ENCODE data around the gene GATA1.

The GATA1 gene

DNA sequence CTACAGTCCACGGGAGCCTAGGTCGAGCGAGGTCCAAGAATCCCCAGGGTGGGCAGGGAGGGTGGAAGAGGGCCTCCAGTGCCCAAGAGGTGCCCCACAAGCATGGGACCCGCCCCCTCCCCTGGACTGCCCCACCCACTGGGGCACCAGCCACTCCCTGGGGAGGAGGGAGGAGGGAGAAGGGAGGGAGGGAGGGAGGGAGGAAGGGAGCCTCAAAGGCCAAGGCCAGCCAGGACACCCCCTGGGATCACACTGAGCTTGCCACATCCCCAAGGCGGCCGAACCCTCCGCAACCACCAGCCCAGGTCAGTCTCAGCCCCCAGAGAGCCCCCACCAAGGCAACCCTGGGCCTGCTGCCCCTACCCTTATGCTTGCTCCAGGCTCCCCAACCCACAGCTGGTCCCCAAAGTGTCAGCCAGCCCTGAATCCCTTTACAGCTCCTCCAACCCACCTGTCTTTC lies at the start of gene GATA1:
Gene GATA1, plus strand, starts transcription at position 250 of the 460 bp plus-strand sequence. CDS start 4,520 bp downstream, outside the sequence.
- DNase-seq (ENCODE audit: extremely low read depth in 1 of 2, low read depth in 1 of 2) = no peak

- no peak for DNase-seq (ENCODE audit: extremely low read depth in 1 of 2, low read depth in 1 of 2)
Measured at GRCh38 chrX:48736878-48737212, 49.5 kb upstream of the GATA1 start.

DNA sequence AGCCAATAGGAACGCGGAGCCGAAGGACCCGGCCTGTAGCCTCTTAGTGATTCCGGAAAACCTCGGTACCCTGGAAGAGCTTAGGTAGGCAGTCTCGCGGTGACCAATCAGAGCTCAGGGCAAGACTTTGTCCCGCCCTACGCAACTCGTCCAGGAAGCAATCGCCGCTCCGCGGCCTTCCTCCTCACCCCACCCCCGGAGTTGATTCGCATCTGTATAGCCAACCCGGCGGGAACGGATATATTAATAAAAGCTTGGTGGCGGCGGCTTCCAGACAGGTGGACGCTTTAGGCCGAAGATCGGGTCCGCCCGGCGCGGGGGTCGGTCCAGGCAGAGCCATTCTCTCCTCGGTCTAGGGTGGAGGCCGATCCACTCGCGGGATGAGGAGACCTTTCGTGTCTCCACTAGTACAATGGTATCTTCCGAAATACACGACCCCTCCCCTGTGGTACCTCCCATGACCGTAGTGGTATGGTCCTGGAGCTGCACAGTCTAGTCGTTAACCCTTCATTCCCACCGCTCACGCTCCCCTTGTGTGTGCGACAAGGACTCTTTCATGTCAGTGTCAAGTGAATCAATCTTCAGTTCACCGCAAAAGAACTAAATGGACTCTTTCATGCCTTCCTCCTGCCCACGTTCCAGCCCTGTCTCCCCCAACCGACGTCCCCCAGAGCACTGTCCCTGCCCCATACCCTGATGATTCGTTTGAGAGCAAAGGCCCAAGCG lies 49.0 kb upstream of the GATA1 start:
- peak; percentile 63 to 65 for DNase-seq (ENCODE audit: extremely low read depth in 1 of 2, low read depth in 1 of 2)

- DNase-seq (ENCODE audit: extremely low read depth in 1 of 2, low read depth in 1 of 2) = no peak
Measured at GRCh38 chrX:48737940-48738339, 48.5 kb upstream of the GATA1 start.

DNA sequence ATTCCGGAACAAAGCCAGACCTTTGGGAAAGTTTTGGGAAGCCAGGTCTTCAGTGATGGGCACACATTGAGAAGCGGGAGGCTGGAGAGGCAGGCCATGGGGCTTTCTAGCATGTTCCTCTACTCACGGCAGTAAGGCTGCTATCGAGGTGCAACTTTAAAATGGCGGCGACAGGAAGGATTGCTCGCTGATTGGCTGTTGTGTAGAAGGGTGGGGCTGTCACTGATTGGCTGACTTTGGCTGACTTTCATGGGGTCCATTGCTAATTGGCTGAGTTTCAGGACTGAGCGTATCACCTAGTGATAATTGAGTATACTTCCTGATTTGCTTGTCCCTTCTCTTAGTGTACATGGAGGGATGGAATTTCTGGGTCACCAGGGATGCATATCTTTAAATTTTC lies 44.6 kb upstream of the GATA1 start:
- no peak for DNase-seq (ENCODE audit: extremely low read depth in 1 of 2, low read depth in 1 of 2)

GRCh38 chrX:48745222-48745621 lies 41.2 kb upstream of the GATA1 start:
- DNase-seq (ENCODE audit: extremely low read depth in 1 of 2, low read depth in 1 of 2) = no peak

GRCh38 chrX:48747415-48748016 lies 38.9 kb upstream of the GATA1 start:
- no peak for DNase-seq (ENCODE audit: extremely low read depth in 1 of 2, low read depth in 1 of 2)

DNA sequence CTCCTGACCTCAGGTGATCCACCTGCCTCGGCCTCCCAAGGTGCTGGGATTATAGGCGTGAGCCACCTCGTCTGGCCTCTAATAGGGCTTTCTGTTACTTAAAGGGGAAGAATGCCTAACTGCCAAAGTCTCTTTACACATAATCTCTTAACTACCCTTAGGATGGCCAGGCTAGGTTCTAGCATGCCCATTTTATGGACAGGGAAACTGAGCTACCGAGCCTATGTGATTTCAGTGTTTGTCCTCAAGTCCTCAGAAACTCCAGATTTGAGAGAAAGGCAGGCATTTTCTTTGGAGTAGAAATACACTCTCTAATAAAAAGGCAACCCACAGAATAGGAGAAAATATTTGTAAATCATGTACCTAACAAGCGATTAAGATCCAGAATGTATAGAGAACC lies 37.2 kb upstream of the GATA1 start:
- DNase-seq (ENCODE audit: extremely low read depth in 1 of 2, low read depth in 1 of 2) = no peak

- no peak for DNase-seq (ENCODE audit: extremely low read depth in 1 of 2, low read depth in 1 of 2)
Measured at GRCh38 chrX:48751343-48751742, 35.0 kb upstream of the GATA1 start.

DNA sequence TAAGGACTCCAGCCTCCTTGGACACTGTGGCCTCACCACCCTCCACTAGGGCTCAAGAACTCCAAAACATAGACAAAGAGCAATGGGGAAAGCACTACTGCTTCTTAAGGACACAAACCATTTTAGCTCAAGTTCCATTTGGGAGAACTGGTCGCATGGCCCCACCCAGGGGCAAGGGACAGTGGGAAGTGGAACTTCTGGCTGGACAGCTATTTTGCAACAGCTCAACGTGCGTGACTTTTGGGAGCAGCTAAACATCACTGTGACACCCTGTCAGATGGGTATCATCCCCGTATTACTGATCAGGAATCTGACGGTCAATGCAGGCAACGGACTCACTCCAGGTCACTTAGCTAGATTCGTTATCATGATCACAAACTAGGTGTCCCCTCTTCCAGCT lies 33.9 kb upstream of the GATA1 start:
- DNase-seq (ENCODE audit: extremely low read depth in 1 of 2, low read depth in 1 of 2) = no peak

- no peak for DNase-seq (ENCODE audit: extremely low read depth in 1 of 2, low read depth in 1 of 2)
Measured at GRCh38 chrX:48753708-48754228, 32.6 kb upstream of the GATA1 start.

DNA sequence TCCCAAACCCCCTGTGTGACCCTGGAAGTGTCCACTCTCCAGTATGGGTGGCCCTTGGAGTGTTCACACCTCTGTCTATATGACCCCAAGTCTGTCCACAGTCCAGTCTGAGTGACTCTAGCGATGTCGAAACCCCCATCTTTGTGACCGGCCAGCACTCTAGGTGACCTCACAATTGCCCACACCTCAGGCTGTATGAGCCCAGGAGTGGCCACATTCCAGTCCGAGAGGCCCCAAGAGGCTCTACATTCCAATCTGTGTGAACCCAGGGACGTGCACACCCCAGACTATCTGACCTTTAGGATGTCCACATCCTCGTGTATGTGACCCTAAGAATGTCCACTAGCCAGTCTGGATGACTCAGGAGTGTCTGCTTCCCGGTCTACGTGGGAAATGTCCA lies 32.2 kb upstream of the GATA1 start:
- no peak for DNase-seq (ENCODE audit: extremely low read depth in 1 of 2, low read depth in 1 of 2)

DNA sequence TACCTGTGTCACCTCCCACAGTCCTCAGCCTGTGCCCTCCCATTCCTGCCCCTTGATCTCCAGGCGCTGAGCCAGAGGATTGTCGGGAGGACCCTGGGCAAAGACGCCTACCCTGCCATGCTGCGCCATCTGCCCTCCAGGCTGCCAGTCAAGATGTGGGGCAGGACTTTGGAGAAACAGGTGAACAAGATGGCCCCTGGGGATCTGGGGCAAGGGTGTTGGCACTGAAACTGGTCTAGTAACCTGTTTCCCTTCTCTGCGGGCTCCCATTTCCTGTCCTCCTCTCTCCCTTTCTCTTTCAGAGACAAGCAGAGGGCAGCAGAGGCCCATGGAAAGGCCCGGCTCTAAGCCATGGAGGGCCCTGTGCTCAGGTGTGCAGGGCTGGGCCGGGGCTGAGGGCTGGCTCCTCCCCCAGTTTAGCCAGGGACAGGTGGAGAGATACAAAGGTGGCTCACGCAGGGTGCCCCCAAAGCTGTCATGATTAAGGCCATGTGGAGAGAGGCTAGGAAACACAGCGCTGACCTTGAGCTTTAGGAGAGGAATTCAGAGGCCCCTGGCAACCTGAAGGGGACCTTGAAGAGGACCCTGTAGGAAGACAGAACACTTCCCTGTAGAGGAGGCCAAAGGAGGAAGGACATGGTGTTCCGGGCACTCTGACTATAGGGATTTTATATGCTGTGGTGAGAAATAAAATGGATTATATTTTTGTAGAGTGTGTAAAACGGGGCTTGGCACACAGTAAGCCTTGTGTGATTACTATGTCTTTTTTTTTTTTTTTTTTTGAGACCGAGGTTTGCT lies 24.5 kb upstream of the GATA1 start, which contains the start of gene GLOD5:
Gene GLOD5, plus strand, starts transcription at position 74 of the 798 bp plus-strand sequence. Its CDS starts 44 bp downstream, at position 118.
- no peak for DNase-seq (ENCODE audit: extremely low read depth in 1 of 2, low read depth in 1 of 2)

DNA sequence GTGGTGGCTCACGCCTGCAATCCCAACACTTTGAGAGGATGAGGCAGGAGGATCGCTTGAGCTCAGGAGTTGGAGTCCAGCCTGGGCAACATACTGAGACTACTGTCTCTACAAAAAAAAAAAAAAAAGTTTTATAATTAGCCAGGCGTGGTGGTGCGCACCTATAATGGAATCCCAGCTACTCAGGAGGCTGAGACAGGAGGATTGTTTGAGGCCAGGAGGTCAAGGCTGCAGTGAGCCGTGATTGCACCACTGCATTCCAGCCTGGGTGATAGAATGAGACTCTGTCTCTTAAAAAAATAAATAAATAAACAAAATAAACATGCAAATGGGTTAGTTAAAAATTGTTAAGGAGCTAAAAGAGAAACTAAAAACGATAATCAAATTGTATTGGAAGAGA lies 17.2 kb upstream of the GATA1 start:
- DNase-seq (ENCODE audit: extremely low read depth in 1 of 2, low read depth in 1 of 2) = no peak

DNA sequence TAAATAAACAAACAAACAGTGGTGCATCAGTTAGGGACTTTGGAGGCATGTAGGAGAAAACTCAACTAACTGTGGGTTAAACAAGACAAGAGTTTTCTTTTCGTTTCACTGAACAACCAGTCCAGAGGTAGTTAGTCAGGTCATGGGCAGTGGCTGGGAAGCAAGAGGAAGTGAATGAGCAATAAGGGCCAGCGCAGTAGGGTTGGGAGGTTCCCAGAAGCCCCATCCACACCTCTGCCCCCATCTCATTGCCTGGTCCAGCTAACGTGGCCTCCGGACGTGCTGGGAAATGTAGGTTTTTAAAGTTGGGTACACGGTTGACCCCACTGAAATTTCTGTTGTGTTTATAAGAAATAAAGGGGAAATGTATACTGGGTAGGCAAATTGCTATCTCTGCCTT lies 16.1 kb upstream of the GATA1 start:
- DNase-seq (ENCODE audit: extremely low read depth in 1 of 2, low read depth in 1 of 2) = no peak

DNA sequence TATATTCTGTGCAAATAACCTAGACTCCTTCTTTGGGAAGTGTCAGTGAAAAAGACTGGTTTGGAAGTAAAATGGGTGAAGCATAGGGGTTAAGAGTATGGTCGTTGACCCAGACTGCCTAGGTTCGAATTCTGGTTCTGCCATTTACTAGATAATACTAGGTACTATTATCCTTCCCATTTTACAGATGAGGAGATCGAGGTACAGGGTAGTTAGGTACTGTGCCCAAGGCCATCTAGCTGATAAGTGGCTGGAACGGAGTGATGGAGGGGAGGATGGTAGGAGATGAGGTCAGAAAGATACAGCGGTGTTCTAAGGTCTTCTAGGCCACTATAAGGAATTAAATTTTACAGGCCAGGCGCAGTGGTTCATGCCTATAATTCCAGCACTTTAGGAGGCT lies 13.8 kb upstream of the GATA1 start:
- DNase-seq (ENCODE audit: extremely low read depth in 1 of 2, low read depth in 1 of 2) = no peak

DNA sequence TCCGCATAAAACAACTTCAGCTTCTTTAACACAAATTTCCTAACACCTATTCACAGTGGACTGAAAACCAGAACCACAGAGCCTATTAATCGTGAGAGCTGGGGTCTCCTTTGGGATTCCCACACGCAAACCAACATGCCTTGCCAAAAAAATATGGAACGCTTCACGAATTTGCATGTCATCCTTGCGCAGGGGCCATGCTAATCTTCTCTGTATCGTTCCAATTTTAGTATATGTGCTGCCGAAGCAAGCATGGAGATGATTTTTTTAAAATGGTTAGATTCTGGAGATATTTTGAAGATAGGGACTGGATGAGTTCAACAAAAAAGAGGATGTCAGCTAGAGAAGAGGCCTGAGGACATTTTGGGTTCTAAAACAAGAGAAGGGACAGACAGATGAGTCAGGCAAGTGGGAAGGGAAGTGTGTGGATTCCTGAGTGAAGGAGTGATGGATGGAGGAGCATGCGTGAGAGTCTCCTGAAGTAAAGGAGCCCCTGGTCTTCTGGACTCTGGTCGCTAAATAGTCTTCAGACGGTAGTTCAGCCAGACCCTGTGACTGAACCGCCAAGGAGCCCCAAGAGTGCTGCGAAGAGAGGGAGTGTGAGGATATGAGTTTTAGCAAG lies 9.5 kb upstream of the GATA1 start:
- no peak for DNase-seq (ENCODE audit: extremely low read depth in 1 of 2, low read depth in 1 of 2)

- no peak for DNase-seq (ENCODE audit: extremely low read depth in 1 of 2, low read depth in 1 of 2)
Measured at GRCh38 chrX:48779399-48779798, 7.0 kb upstream of the GATA1 start.

- no peak for DNase-seq (ENCODE audit: extremely low read depth in 1 of 2, low read depth in 1 of 2)
Measured at GRCh38 chrX:48781705-48782104, 4.7 kb upstream of the GATA1 start.

DNA sequence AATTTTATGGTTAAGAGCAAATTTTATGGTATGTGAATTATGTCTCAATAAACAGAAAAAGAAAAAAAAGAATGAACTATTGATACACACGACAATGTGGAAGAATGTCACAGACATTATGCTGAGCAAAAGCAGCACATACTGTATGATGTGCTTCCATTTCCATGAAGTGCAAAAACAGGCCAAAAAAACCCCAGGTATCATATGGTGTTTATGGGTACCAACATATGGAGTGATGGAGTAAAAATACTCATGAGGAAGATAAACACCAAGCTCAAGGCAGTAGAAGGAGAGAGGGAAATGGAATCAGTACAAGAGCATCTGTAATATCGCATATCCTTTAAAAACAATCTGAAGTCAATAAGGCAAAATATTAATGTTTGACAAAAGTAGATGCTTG lies 4.2 kb upstream of the GATA1 start:
- DNase-seq (ENCODE audit: extremely low read depth in 1 of 2, low read depth in 1 of 2) = no peak

DNA sequence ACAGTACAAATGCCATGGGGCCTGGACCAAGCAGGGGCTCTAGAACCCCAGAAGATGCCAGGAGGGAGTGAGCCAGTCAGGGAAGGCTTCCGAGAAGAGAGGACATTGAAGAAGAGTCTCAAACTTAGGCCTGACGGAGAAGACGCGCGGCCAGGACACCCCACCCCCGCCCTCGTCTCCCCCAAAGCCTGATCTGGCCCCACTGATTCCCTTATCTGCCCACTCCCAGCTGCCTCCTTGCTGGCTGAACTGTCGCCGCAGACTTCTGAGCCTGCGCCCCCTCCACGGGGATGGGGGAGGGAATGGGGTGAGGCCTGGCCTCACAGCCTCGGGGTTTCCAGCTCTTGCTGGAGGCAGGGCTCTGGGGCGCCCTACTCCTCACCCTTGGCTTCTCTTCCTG lies 3.6 kb upstream of the GATA1 start:
- no peak for DNase-seq (ENCODE audit: extremely low read depth in 1 of 2, low read depth in 1 of 2)
